HEK293 (cell line): ENCODE measurements around the gene REC8.

Experiments used
- CTCF ChIA-PET: fragments of 350-600 bp; formaldehyde crosslinking; extraction: SDS; loops from one replicate; lab custom pipeline; 2021; ENCODE audit warnings: antibody characterized with exemption; lab: Yijun Ruan, JAX
- POLR2A ChIA-PET: fragments of 300-600 bp; formaldehyde crosslinking; extraction: SDS; loops from one replicate; lab custom pipeline; 2020; ENCODE audit warnings: antibody characterized with exemption, inconsistent platforms; lab: Yijun Ruan, JAX
- H3K27ac ChIP-seq: fragments of 200-500 bp; sonication (Bioruptor generic); 2 replicates; pipeline ENCODE4 v1.5.1; 2014; ENCODE audit warnings: low read depth, low read length, control low read depth, inconsistent platforms; ENCODE audit errors: extremely low read depth
- H3K36me3 ChIP-seq, 2 experiments: fragments of 200-500 bp in 1 of 2; sonication (Bioruptor generic) in 1 of 2; 1 replicate in 1 of 2; 2 replicates in 1 of 2; pipeline ENCODE4 v1.5.1; 2014 to 2017; ENCODE audit warnings: inconsistent platforms in 2 of 2, low read length in 2 of 2; ENCODE audit not compliant: control insufficient read depth in 2 of 2, insufficient read depth in 1 of 2
- H3K4me1 ChIP-seq: fragments of 200-500 bp; sonication (Bioruptor generic); 2 replicates; pipeline ENCODE4 v1.5.1; 2014; ENCODE audit warnings: mild to moderate bottlenecking, low read length, inconsistent platforms; ENCODE audit not compliant: control insufficient read depth, insufficient read depth
- H3K4me3 ChIP-seq: 2 replicates; pipeline ENCODE4 v1.5.1; 2011; ENCODE audit warnings: low read depth, mild to moderate bottlenecking, control low read depth, low read length, moderate library complexity
- H3K9me3 ChIP-seq: fragments of 200-500 bp; sonication (Bioruptor generic); 2 replicates; pipeline ENCODE4 v1.5.1; 2014; ENCODE audit warnings: low read depth, low read length, inconsistent platforms; ENCODE audit not compliant: control insufficient read depth, insufficient read depth
- ATF2 ChIP-seq: fragments of 450-650 bp; formaldehyde crosslinking; IDR thresholded peaks from 2 replicates; pipeline ENCODE4 v1.5.1; 2016; ENCODE audit warnings: missing biosample characterization, missing genetic modification characterization, low read depth
- BCL11A ChIP-seq: fragments of 450-650 bp; formaldehyde crosslinking; IDR thresholded peaks from 2 replicates; pipeline ENCODE4 v1.5.1; 2016; ENCODE audit warnings: low read depth, missing biosample characterization, missing genetic modification characterization
- EGR2 ChIP-seq: fragments of 450-650 bp; formaldehyde crosslinking; IDR thresholded peaks from 2 replicates; pipeline ENCODE4 v1.5.1; 2016; ENCODE audit warnings: low read depth, missing biosample characterization, missing genetic modification characterization
- KLF7 ChIP-seq: fragments of 450-650 bp; formaldehyde crosslinking; IDR thresholded peaks from 2 replicates; pipeline ENCODE4 v1.5.1; 2016; ENCODE audit warnings: missing biosample characterization, missing genetic modification characterization, borderline replicate concordance
- PATZ1 ChIP-seq: fragments of 450-650 bp; formaldehyde crosslinking; IDR thresholded peaks from 2 replicates; pipeline ENCODE4 v1.5.1; 2016; ENCODE audit warnings: missing biosample characterization, missing genetic modification characterization
- ZBTB1 ChIP-seq: fragments of 450-650 bp; formaldehyde crosslinking; IDR thresholded peaks from 2 replicates; pipeline ENCODE4 v1.5.1; 2016; ENCODE audit warnings: missing biosample characterization, missing genetic modification characterization
- ZIC2 ChIP-seq: fragments of 450-650 bp; formaldehyde crosslinking; IDR thresholded peaks from 2 replicates; pipeline ENCODE4 v1.5.1; 2016; ENCODE audit warnings: missing biosample characterization, missing genetic modification characterization
- ZNF132 ChIP-seq: fragments of 450-650 bp; formaldehyde crosslinking; IDR thresholded peaks from 2 replicates; pipeline ENCODE4 v1.5.1; 2017; ENCODE audit warnings: missing biosample characterization, missing genetic modification characterization, borderline replicate concordance
- ZNF18 ChIP-seq: fragments of 450-650 bp; formaldehyde crosslinking; IDR thresholded peaks from 2 replicates; pipeline ENCODE4 v1.5.1; 2016; ENCODE audit warnings: missing biosample characterization, missing genetic modification characterization
- ZNF221 ChIP-seq: fragments of 450-650 bp; formaldehyde crosslinking; IDR thresholded peaks from 2 replicates; pipeline ENCODE4 v1.5.1; 2017; ENCODE audit warnings: missing biosample characterization, missing genetic modification characterization, borderline replicate concordance
- ZNF26 ChIP-seq: fragments of 450-650 bp; formaldehyde crosslinking; IDR thresholded peaks from 2 replicates; pipeline ENCODE4 v1.5.1; 2016; ENCODE audit warnings: missing biosample characterization, missing genetic modification characterization
- ZNF280D ChIP-seq: fragments of 450-650 bp; formaldehyde crosslinking; IDR thresholded peaks from 2 replicates; pipeline ENCODE4 v1.5.1; 2016; ENCODE audit warnings: missing biosample characterization, missing genetic modification characterization
- ZNF366 ChIP-seq: fragments of 450-650 bp; formaldehyde crosslinking; conservative IDR thresholded peaks from 2 replicates; pipeline ENCODE4 v1.5.1; 2016; ENCODE audit warnings: missing biosample characterization, missing genetic modification characterization
- ZNF404 ChIP-seq: fragments of 450-650 bp; formaldehyde crosslinking; IDR thresholded peaks from 2 replicates; pipeline ENCODE4 v1.5.1; 2017; ENCODE audit warnings: missing biosample characterization, missing genetic modification characterization
- ZNF521 ChIP-seq: fragments of 450-650 bp; formaldehyde crosslinking; IDR thresholded peaks from 2 replicates; pipeline ENCODE4 v1.5.1; 2017; ENCODE audit warnings: missing biosample characterization, mild to moderate bottlenecking, missing genetic modification characterization
- ZNF544 ChIP-seq: fragments of 450-650 bp; formaldehyde crosslinking; IDR thresholded peaks from 2 replicates; pipeline ENCODE4 v1.5.0; 2017; ENCODE audit warnings: missing biosample characterization, missing genetic modification characterization
- ZNF549 ChIP-seq: fragments of 450-650 bp; IDR thresholded peaks from 2 replicates; pipeline ENCODE4 v1.5.1; 2018; ENCODE audit warnings: missing biosample characterization, missing genetic modification characterization, mild to moderate bottlenecking, inconsistent platforms, moderate library complexity
- ZNF629 ChIP-seq: fragments of 450-650 bp; formaldehyde crosslinking; IDR thresholded peaks from 2 replicates; pipeline ENCODE4 v1.5.1; 2017; ENCODE audit warnings: missing biosample characterization, missing genetic modification characterization
- ZNF639 ChIP-seq: fragments of 450-650 bp; formaldehyde crosslinking; IDR thresholded peaks from 2 replicates; pipeline ENCODE4 v1.5.1; 2016; ENCODE audit warnings: missing biosample characterization, missing genetic modification characterization
- ZNF654 ChIP-seq: fragments of 450-650 bp; formaldehyde crosslinking; IDR thresholded peaks from 2 replicates; pipeline ENCODE4 v1.5.1; 2016; ENCODE audit warnings: low read depth, missing biosample characterization, missing genetic modification characterization
- ZNF658 ChIP-seq: fragments of 450-650 bp; formaldehyde crosslinking; IDR thresholded peaks from 2 replicates; pipeline ENCODE4; 2016; ENCODE audit warnings: missing biosample characterization, missing genetic modification characterization
- ZNF677 ChIP-seq: fragments of 450-650 bp; IDR thresholded peaks from 2 replicates; pipeline ENCODE4 v1.5.0; 2018; ENCODE audit warnings: missing biosample characterization, mild to moderate bottlenecking, missing genetic modification characterization, moderate library complexity
- ZNF830 ChIP-seq: fragments of 450-650 bp; IDR thresholded peaks from 2 replicates; pipeline ENCODE4 v1.5.0; 2018; ENCODE audit warnings: missing biosample characterization, missing genetic modification characterization, low read depth, mild to moderate bottlenecking, moderate library complexity
- ZNF843 ChIP-seq: fragments of 450-650 bp; formaldehyde crosslinking; IDR thresholded peaks from 2 replicates; pipeline ENCODE4 v1.5.1; 2016; ENCODE audit warnings: missing biosample characterization, missing genetic modification characterization

Gene REC8

GRCh38 chr14:24212924-24213865 lies 41.3 kb downstream of the REC8 start, which contains the start of gene CHMP4A:
Gene CHMP4A (minus strand): TSS chr14:24213488. CDS start chr14:24213439, 49 bp downstream.
- Histone ChIP-seq H3K4me1 (no peaks in the 10 kb centered on the region), H3K36me3 (peaks cover 16 to 55% of the 10 kb centered on the region in 2 experiments), H3K4me3 (peak within 1 kb of the TSS; percentile 91), H3K9me3 (no peaks in the 10 kb centered on the region), H3K27ac (peak within 1 kb of the TSS; percentile 94)
- POLR2A ChIA-PET = interaction anchor here (0.6 to 4.3 kb wide), 22 partner anchors 8 to 1992 kb away, joined by 3 to 43 read pairs (median 5); partner anchors contain the start of genes DCAF11, EMC9, IPO4 and IRF9
- CTCF ChIA-PET = interaction anchor here (0.6 to 1.6 kb wide), 8 partner anchors 9 to 161 kb away, joined by 3 to 4 read pairs (median 3); partner anchors contain the start of gene IRF9
- no peak for TF ChIP-seq ZNF654 (tag by site-specific recombination)
- TF ChIP-seq ZNF404 (tag by site-specific recombination) = no peak
- TF ChIP-seq ZNF18 (tag by site-specific recombination) = 0 out of 2 replicates have a peak, but pooled peaks have one; percentile 44
- no peak for TF ChIP-seq BCL11A
- TF ChIP-seq ZNF544 = no peak
- no peak for TF ChIP-seq ZNF132 (tag by site-specific recombination)
- TF ChIP-seq ZNF549 (tag by site-specific recombination) = no peak
- TF ChIP-seq ZNF221 (tag by site-specific recombination) = no peak
- peak; percentile 23; the same call in 1 of the 2 replicates for TF ChIP-seq ZIC2 (tag by site-specific recombination)
- peak; percentile 85 for TF ChIP-seq PATZ1 (tag by site-specific recombination)
- no peak for TF ChIP-seq ZNF521 (tag by site-specific recombination)
- TF ChIP-seq ZNF658 (tag by site-specific recombination) = no peak
- TF ChIP-seq ZNF639 (tag by site-specific recombination) = peak; percentile 73
- TF ChIP-seq ZBTB1 (tag by site-specific recombination) = no peak
- TF ChIP-seq KLF7 = peak; percentile 50; the same call in 1 of the 2 replicates
- TF ChIP-seq ZNF280D (tag by site-specific recombination) = no peak
- TF ChIP-seq ATF2 (tag by site-specific recombination) = no peak; the same call in 1 of the 2 replicates
- TF ChIP-seq EGR2 (tag by site-specific recombination) = peak; percentile 44
- peak; percentile 55; the same call in 1 of the 2 replicates for TF ChIP-seq ZNF843 (tag by site-specific recombination)
- TF ChIP-seq ZNF366 (tag by site-specific recombination) = peak; percentile 62
- TF ChIP-seq ZNF677 (tag by site-specific recombination) = no peak
- TF ChIP-seq ZNF629 (tag by site-specific recombination) = peak; percentile 79
- TF ChIP-seq ZNF830 (tag by site-specific recombination) = no peak
- no peak for TF ChIP-seq ZNF26 (tag by site-specific recombination)
